ENCODE measurements around the gene CTTNBP2NL.
"Not testable (repeated sequence)": the region's sequence is repeated elsewhere in the genome, so short reads cannot be mapped to it uniquely, and the experiment has no call there.

CTTNBP2NL gene

GRCh38 chr1:112429749-112430148, 33.7 kb downstream of the CTTNBP2NL start:
- H3K36me3 ChIP-seq (ENCODE audit: control insufficient read depth, insufficient read depth, low read length) = no peaks in the 10 kb centered on the region
- no peak overlapping the region for H3K27ac ChIP-seq
- H2AFZ ChIP-seq = no peak overlapping the region
- no peaks in the 10 kb centered on the region for H3K4me1 ChIP-seq
- no peak overlapping the region for H3K9ac ChIP-seq
- no peak overlapping the region for H3K4me2 ChIP-seq (ENCODE audit: low read length)
- H3K9me3 ChIP-seq (ENCODE audit: control insufficient read depth, low read length) = no peaks in the 10 kb centered on the region
- H3K27me3 ChIP-seq (ENCODE audit: control insufficient read depth, insufficient read depth, low read length) = no peaks in the 10 kb centered on the region
- H3K79me2 ChIP-seq = peaks cover 2% of the 10 kb centered on the region
- no peak for TF ChIP-seq CTCF (IDR thresholded peaks at IDR 0.05)
- H3K4me3 ChIP-seq (ENCODE audit: low read depth, low read length) = no peak overlapping the region

- H3K4me3 ChIP-seq (ENCODE audit: low read depth, low read length) = no peak overlapping the region
- H3K27me3 ChIP-seq (ENCODE audit: control insufficient read depth, insufficient read depth, low read length) = no peaks in the 10 kb centered on the region
- H2AFZ ChIP-seq = no peak overlapping the region
- no peak for TF ChIP-seq CTCF (IDR thresholded peaks at IDR 0.05)
- no peak overlapping the region for H3K9ac ChIP-seq
- H3K36me3 ChIP-seq (ENCODE audit: control insufficient read depth, insufficient read depth, low read length) = no peaks in the 10 kb centered on the region
- peaks cover 2% of the 10 kb centered on the region for H3K79me2 ChIP-seq
- H3K9me3 ChIP-seq (ENCODE audit: control insufficient read depth, low read length) = no peaks in the 10 kb centered on the region
- no peaks in the 10 kb centered on the region for H3K4me1 ChIP-seq
- no peak overlapping the region for H3K4me2 ChIP-seq (ENCODE audit: low read length)
- H3K27ac ChIP-seq = peak overlapping the region; percentile 36
Observed at GRCh38 chr1:112431038-112431437, 35.0 kb downstream of the CTTNBP2NL start.

- TF ChIP-seq CTCF (IDR thresholded peaks at IDR 0.05) = no peak
- Histone ChIP-seq H3K4me1 (peaks cover 2% of the 10 kb centered on the region), H2AFZ (no peak overlapping the region), H3K4me2 (ENCODE audit: low read length) (no peak overlapping the region), H3K79me2 (peaks cover 2% of the 10 kb centered on the region), H3K27me3 (ENCODE audit: control insufficient read depth, insufficient read depth, low read length) (no peaks in the 10 kb centered on the region), H3K9ac (no peak overlapping the region), H3K9me3 (ENCODE audit: control insufficient read depth, low read length) (no peaks in the 10 kb centered on the region), H3K4me3 (ENCODE audit: low read depth, low read length) (no peak overlapping the region), H3K36me3 (ENCODE audit: control insufficient read depth, insufficient read depth, low read length) (no peaks in the 10 kb centered on the region), H3K27ac (peak overlapping the region; percentile 36)
Observed at GRCh38 chr1:112435448-112435847, 39.4 kb downstream of the CTTNBP2NL start.

- Histone ChIP-seq H3K36me3 (ENCODE audit: control insufficient read depth, insufficient read depth, low read length) (no peaks in the 10 kb centered on the region), H3K27me3 (ENCODE audit: control insufficient read depth, insufficient read depth, low read length) (no peaks in the 10 kb centered on the region), H3K27ac (no peak overlapping the region), H2AFZ (no peak overlapping the region), H3K9ac (no peak overlapping the region), H3K9me3 (ENCODE audit: control insufficient read depth, low read length) (no peaks in the 10 kb centered on the region), H3K4me3 (ENCODE audit: low read depth, low read length) (no peak overlapping the region), H3K79me2 (peaks cover 2% of the 10 kb centered on the region), H3K4me1 (peaks cover 2% of the 10 kb centered on the region), H3K4me2 (ENCODE audit: low read length) (no peak overlapping the region)
- no peak for TF ChIP-seq CTCF (IDR thresholded peaks at IDR 0.05)
Observed at GRCh38 chr1:112436384-112437156, 40.6 kb downstream of the CTTNBP2NL start.

- H3K4me1 ChIP-seq; H3K79me2 ChIP-seq; H3K36me3 ChIP-seq (ENCODE audit: control insufficient read depth, insufficient read depth, low read length); H3K9ac ChIP-seq; H3K9me3 ChIP-seq (ENCODE audit: control insufficient read depth, low read length); H3K4me2 ChIP-seq (ENCODE audit: low read length); H3K4me3 ChIP-seq (ENCODE audit: low read depth, low read length); H3K27ac ChIP-seq; H3K27me3 ChIP-seq (ENCODE audit: control insufficient read depth, insufficient read depth, low read length); H2AFZ ChIP-seq: not testable (repeated sequence)
Observed at GRCh38 chr1:112438156-112438555, 42.1 kb downstream of the CTTNBP2NL start.

Measured in parathyroid adenoma (tissue), 2 donors.